Neural cell (in vitro differentiated cells): Measurements from ENCODE around the gene GATA2. TPM values are rescaled to one million over a fixed set of nuclear protein-coding genes. Genes with fewer than 3 reads are reported as not detected.

Experiments
- H2AFZ ChIP-seq: fragments of 200-600, 300-800 bp; sonication (generic), shearing (Covaris generic); 2 replicates; pipeline ENCODE4 v1.6.0; 2014; ENCODE audit warnings: low read depth, mild to moderate bottlenecking, antibody characterized with exemption, low read length, moderate library complexity
- H3F3A ChIP-seq: fragments of 200-600 bp; shearing (Covaris generic); 2 replicates; pipeline ENCODE4 v1.6.1; 2016; ENCODE audit warnings: mild to moderate bottlenecking, moderate library complexity, mixed read lengths, antibody characterized with exemption, low read length; ENCODE audit not compliant: insufficient read depth, poor library complexity, severe bottlenecking
- H3K27ac ChIP-seq: fragments of 200-600, 300-800 bp; sonication (generic), shearing (Covaris generic); 2 replicates; pipeline ENCODE4 v1.5.1; 2014; ENCODE audit warnings: mild to moderate bottlenecking, low read length, moderate library complexity
- H3K27me3 ChIP-seq: fragments of 300-800, 200-600 bp; sonication (generic), shearing (Covaris generic); 2 replicates; pipeline ENCODE4 v1.6.0; 2014; ENCODE audit warnings: mild to moderate bottlenecking, low read depth, low read length, moderate library complexity; ENCODE audit not compliant: insufficient read depth
- H3K36me3 ChIP-seq: fragments of 300-800, 200-600 bp; sonication (generic), shearing (Covaris generic); 2 replicates; pipeline ENCODE4 v1.5.1; 2014; ENCODE audit warnings: mild to moderate bottlenecking, antibody characterized with exemption, low read length, moderate library complexity; ENCODE audit not compliant: insufficient read depth
- H3K4me2 ChIP-seq: fragments of 300-800, 200-600 bp; sonication (generic), shearing (Covaris generic); 2 replicates; pipeline ENCODE4 v1.6.0; 2014; ENCODE audit warnings: mild to moderate bottlenecking, low read length
- H3K4me3 ChIP-seq: fragments of 300-800, 200-600 bp; sonication (generic), shearing (Covaris generic); 2 replicates; pipeline ENCODE4 v1.5.1; 2014; ENCODE audit warnings: mild to moderate bottlenecking, low read length, moderate library complexity
- H3K79me2 ChIP-seq: fragments of 200-600 bp; shearing (Covaris generic); replicated peaks from 2 replicates; pipeline ENCODE4 v1.6.0; 2014; ENCODE audit warnings: mild to moderate bottlenecking, low read length, moderate library complexity; ENCODE audit not compliant: insufficient read depth
- H3K9ac ChIP-seq: fragments of 300-800, 200-600 bp; sonication (generic), shearing (Covaris generic); 2 replicates; pipeline ENCODE4 v1.6.1; 2016; ENCODE audit warnings: mild to moderate bottlenecking, low read length, mixed read lengths
- H3K9me2 ChIP-seq: fragments of 200-600 bp; shearing (Covaris generic); 2 replicates; pipeline ENCODE4 v1.6.1; 2016; ENCODE audit warnings: mild to moderate bottlenecking, low read length, mixed read lengths; ENCODE audit not compliant: insufficient read depth
- H3K9me3 ChIP-seq: fragments of 200-600, 300-800 bp; sonication (generic), shearing (Covaris generic); 2 replicates; pipeline ENCODE4 v1.6.1; 2016; ENCODE audit warnings: mild to moderate bottlenecking, mixed run types, low read length, moderate library complexity, mixed read lengths
- H4K20me1 ChIP-seq: fragments of 200-600 bp; shearing (Covaris generic); 2 replicates; pipeline ENCODE4 v1.6.1; 2016; ENCODE audit warnings: mild to moderate bottlenecking, mixed run types; ENCODE audit not compliant: insufficient read depth
- CTCF ChIP-seq: fragments of 450-650 bp; IDR thresholded peaks from 2 replicates; pipeline ENCODE4 v1.5.1; 2014; ENCODE audit warnings: antibody characterized with exemption, mild to moderate bottlenecking, moderate library complexity; ENCODE audit not compliant: poor library complexity, severe bottlenecking
- EP300 ChIP-seq: fragments of 450-650 bp; conservative IDR thresholded peaks from 2 replicates; pipeline ENCODE4 v1.6.1; 2014; ENCODE audit warnings: antibody characterized with exemption, mild to moderate bottlenecking, moderate library complexity; ENCODE audit not compliant: poor library complexity, severe bottlenecking
- EZH2 ChIP-seq: fragments of 200-600, 300-800 bp; shearing (Covaris generic), sonication (generic); IDR thresholded peaks from 2 replicates; pipeline ENCODE4 v1.6.1; 2014; ENCODE audit warnings: antibody characterized with exemption, low read length, borderline replicate concordance, mild to moderate bottlenecking; ENCODE audit not compliant: insufficient read depth, poor library complexity, severe bottlenecking
- MXI1 ChIP-seq: fragments of 450-650 bp; conservative IDR thresholded peaks from 2 replicates; pipeline ENCODE4 v1.6.1; 2014; ENCODE audit warnings: antibody characterized with exemption, mild to moderate bottlenecking; ENCODE audit not compliant: poor library complexity, severe bottlenecking
- POLR2AphosphoS5 ChIP-seq: IDR thresholded peaks from 2 replicates; pipeline ENCODE4 v1.6.1; 2012
- RAD21 ChIP-seq: fragments of 450-650 bp; conservative IDR thresholded peaks from 2 replicates; pipeline ENCODE4 v1.6.1; 2014; ENCODE audit warnings: antibody characterized with exemption, mild to moderate bottlenecking, moderate library complexity
- SMC3 ChIP-seq: fragments of 450-650 bp; conservative IDR thresholded peaks from 2 replicates; pipeline ENCODE4 v1.6.1; 2014; ENCODE audit warnings: antibody characterized with exemption, mild to moderate bottlenecking, moderate library complexity; ENCODE audit not compliant: poor library complexity
- TAF1 ChIP-seq: IDR thresholded peaks from 2 replicates; pipeline ENCODE4 v1.6.1; 2012; ENCODE audit warnings: low read depth
- polyA plus RNA-seq: library from polyadenylated mRNA; depleted of rRNA; stranded (reverse); fragments of >200 nt; gene quantifications from 2 replicates; pipeline ENCODE4 v1.2.3, GENCODE V29; 2014
- TF ChIP-seq, protein P1 (sequence below): IDR thresholded peaks from 2 replicates; pipeline ENCODE4 v1.6.1; 2012; ENCODE audit warnings: borderline replicate concordance

Gene GATA2
- polyA plus RNA-seq, 1 donor from 2014 or later, result not detected

- TF ChIP-seq MXI1 (no peak), TAF1 (no peak), POLR2AphosphoS5 (no peak)
Observed at GRCh38 chr3:128458746-128459460, 34.1 kb downstream of the GATA2 start (continued).

GRCh38 chr3:128457937-128458336 lies 35.1 kb downstream of the GATA2 start:
- Histone ChIP-seq H3K27me3 (no peaks in the 10 kb centered on the region), H3K36me3 (no peaks in the 10 kb centered on the region), H3F3A (no peaks in the 10 kb centered on the region), H3K4me3 (no peak overlapping the region), H3K9me3 (no peaks in the 10 kb centered on the region), H3K79me2 (no peaks in the 10 kb centered on the region), H4K20me1 (no peaks in the 10 kb centered on the region), H3K9me2 (no peaks in the 10 kb centered on the region), H2AFZ (no peak overlapping the region), H3K9ac (no peak overlapping the region), H3K4me2 (no peak overlapping the region), H3K27ac (no peak overlapping the region)
- TF ChIP-seq CTCF, result no peak
- TF ChIP-seq MXI1, result no peak
- TF ChIP-seq SMC3, result no peak
- TF ChIP-seq EZH2, result no peak
- TF ChIP-seq EP300, result no peak
- TF ChIP-seq, protein P1, sequence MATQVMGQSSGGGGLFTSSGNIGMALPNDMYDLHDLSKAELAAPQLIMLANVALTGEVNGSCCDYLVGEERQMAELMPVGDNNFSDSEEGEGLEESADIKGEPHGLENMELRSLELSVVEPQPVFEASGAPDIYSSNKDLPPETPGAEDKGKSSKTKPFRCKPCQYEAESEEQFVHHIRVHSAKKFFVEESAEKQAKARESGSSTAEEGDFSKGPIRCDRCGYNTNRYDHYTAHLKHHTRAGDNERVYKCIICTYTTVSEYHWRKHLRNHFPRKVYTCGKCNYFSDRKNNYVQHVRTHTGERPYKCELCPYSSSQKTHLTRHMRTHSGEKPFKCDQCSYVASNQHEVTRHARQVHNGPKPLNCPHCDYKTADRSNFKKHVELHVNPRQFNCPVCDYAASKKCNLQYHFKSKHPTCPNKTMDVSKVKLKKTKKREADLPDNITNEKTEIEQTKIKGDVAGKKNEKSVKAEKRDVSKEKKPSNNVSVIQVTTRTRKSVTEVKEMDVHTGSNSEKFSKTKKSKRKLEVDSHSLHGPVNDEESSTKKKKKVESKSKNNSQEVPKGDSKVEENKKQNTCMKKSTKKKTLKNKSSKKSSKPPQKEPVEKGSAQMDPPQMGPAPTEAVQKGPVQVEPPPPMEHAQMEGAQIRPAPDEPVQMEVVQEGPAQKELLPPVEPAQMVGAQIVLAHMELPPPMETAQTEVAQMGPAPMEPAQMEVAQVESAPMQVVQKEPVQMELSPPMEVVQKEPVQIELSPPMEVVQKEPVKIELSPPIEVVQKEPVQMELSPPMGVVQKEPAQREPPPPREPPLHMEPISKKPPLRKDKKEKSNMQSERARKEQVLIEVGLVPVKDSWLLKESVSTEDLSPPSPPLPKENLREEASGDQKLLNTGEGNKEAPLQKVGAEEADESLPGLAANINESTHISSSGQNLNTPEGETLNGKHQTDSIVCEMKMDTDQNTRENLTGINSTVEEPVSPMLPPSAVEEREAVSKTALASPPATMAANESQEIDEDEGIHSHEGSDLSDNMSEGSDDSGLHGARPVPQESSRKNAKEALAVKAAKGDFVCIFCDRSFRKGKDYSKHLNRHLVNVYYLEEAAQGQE, result no peak
- no peak for TF ChIP-seq POLR2AphosphoS5
- TF ChIP-seq RAD21, result no peak
- no peak for TF ChIP-seq TAF1

- H3K27ac ChIP-seq, result no peak overlapping the region
- no peaks in the 10 kb centered on the region for H3K79me2 ChIP-seq
- no peak overlapping the region for H3K9ac ChIP-seq
- H3K4me2 ChIP-seq, result no peak overlapping the region
- no peaks in the 10 kb centered on the region for H3K36me3 ChIP-seq
- no peaks in the 10 kb centered on the region for H3K9me3 ChIP-seq
- no peak overlapping the region for H2AFZ ChIP-seq
- no peak for TF ChIP-seq TAF1
- TF ChIP-seq EP300, result no peak
- TF ChIP-seq, protein P1, result no peak
- TF ChIP-seq POLR2AphosphoS5, result no peak
- TF ChIP-seq EZH2, result no peak
- no peak for TF ChIP-seq RAD21
- no peak for TF ChIP-seq SMC3
- TF ChIP-seq MXI1, result no peak
- H3K9me2 ChIP-seq, result no peaks in the 10 kb centered on the region
- H4K20me1 ChIP-seq, result no peaks in the 10 kb centered on the region
- no peaks in the 10 kb centered on the region for H3K27me3 ChIP-seq
- H3F3A ChIP-seq, result no peaks in the 10 kb centered on the region
- no peak overlapping the region for H3K4me3 ChIP-seq
Observed at GRCh38 chr3:128456776-128457715, 36.0 kb downstream of the GATA2 start.
